IPS-20b (cell line): ENCODE measurements around the gene MFSD11.
"Not testable (repeated sequence)": the region's sequence is repeated elsewhere in the genome, so short reads cannot be mapped to it uniquely, and the experiment has no call there.

Source experiments
- H3K27ac ChIP-seq: one replicate; pipeline ENCODE4 v1.5.1; 2013; ENCODE audit warnings: low read length
- H3K27me3 ChIP-seq: 2 replicates; pipeline ENCODE4 v1.6.1; 2013; ENCODE audit warnings: mild to moderate bottlenecking, low read length, inconsistent platforms; ENCODE audit not compliant: insufficient read depth
- H3K36me3 ChIP-seq: 2 replicates; pipeline ENCODE4 v1.6.1; 2013; ENCODE audit warnings: low read depth, mild to moderate bottlenecking, inconsistent platforms, low read length, moderate library complexity; ENCODE audit not compliant: insufficient read depth
- H3K4me1 ChIP-seq: 2 replicates; pipeline ENCODE4 v1.6.1; 2013; ENCODE audit warnings: mild to moderate bottlenecking, control low read depth, inconsistent platforms, low read length, moderate library complexity; ENCODE audit not compliant: insufficient read depth
- H3K4me3 ChIP-seq: 2 replicates; pipeline ENCODE4 v1.5.1; 2013; ENCODE audit warnings: mild to moderate bottlenecking, low read length, inconsistent platforms
- H3K9ac ChIP-seq: 2 replicates; pipeline ENCODE4 v1.6.1; 2013; ENCODE audit warnings: low read depth, mild to moderate bottlenecking, inconsistent platforms, low read length, moderate library complexity
- H3K9me3 ChIP-seq: 2 replicates; pipeline ENCODE4 v1.6.1; 2013; ENCODE audit warnings: mild to moderate bottlenecking, low read depth, low read length, inconsistent platforms; ENCODE audit not compliant: insufficient read depth

MFSD11 gene

GRCh38 chr17:76775021-76775600 lies 37.2 kb downstream of the MFSD11 start:
- no peak overlapping the region for H3K27ac ChIP-seq
- H3K9ac ChIP-seq, result no peak overlapping the region
- no peaks in the 10 kb centered on the region for H3K9me3 ChIP-seq
- no peaks in the 10 kb centered on the region for H3K27me3 ChIP-seq
- no peak overlapping the region for H3K4me3 ChIP-seq
- H3K4me1 ChIP-seq, result no peaks in the 10 kb centered on the region
- H3K36me3 ChIP-seq, result peaks cover 36% of the 10 kb centered on the region

- H3K9ac ChIP-seq, result no peak overlapping the region
- H3K27me3 ChIP-seq, result no peaks in the 10 kb centered on the region
- no peaks in the 10 kb centered on the region for H3K9me3 ChIP-seq
- H3K27ac ChIP-seq, result no peak overlapping the region
- H3K4me1 ChIP-seq, result no peaks in the 10 kb centered on the region
- H3K36me3 ChIP-seq, result peaks cover 24% of the 10 kb centered on the region; the same call in 1 of the 2 replicates
- H3K4me3 ChIP-seq, result no peak overlapping the region
Observed at GRCh38 chr17:76781056-76781982, 43.4 kb downstream of the MFSD11 start.

- no peak overlapping the region for H3K27ac ChIP-seq
Observed at GRCh38 chr17:76783146-76783545, 45.2 kb downstream of the MFSD11 start.

GRCh38 chr17:76784926-76785325 lies 47.0 kb downstream of the MFSD11 start:
- H3K36me3 ChIP-seq, result peaks cover 6% of the 10 kb centered on the region; the same call in 1 of the 2 replicates
- H3K9me3 ChIP-seq, result no peaks in the 10 kb centered on the region
- H3K4me1 ChIP-seq, result no peaks in the 10 kb centered on the region
- H3K27me3 ChIP-seq, result no peaks in the 10 kb centered on the region
- H3K9ac ChIP-seq, result no peak overlapping the region
- no peak overlapping the region for H3K27ac ChIP-seq
- H3K4me3 ChIP-seq, result no peak overlapping the region

More at GRCh38 chr17:76783146-76783545, 45.2 kb downstream of the MFSD11 start:
- Histone ChIP-seq H3K4me3 (no peak overlapping the region), H3K4me1 (no peaks in the 10 kb centered on the region), H3K9me3 (no peaks in the 10 kb centered on the region), H3K27me3 (no peaks in the 10 kb centered on the region), H3K36me3 (peaks cover 17% of the 10 kb centered on the region; the same call in 1 of the 2 replicates), H3K9ac (no peak overlapping the region)

- not testable (repeated sequence) for H3K4me3 ChIP-seq, H3K27ac ChIP-seq, H3K4me1 ChIP-seq, H3K27me3 ChIP-seq, H3K9me3 ChIP-seq, H3K9ac ChIP-seq, H3K36me3 ChIP-seq
Observed at GRCh38 chr17:76787866-76788265, 49.9 kb downstream of the MFSD11 start.

GRCh38 chr17:76789235-76789788 lies 51.4 kb downstream of the MFSD11 start:
- no peaks in the 10 kb centered on the region for H3K9me3 ChIP-seq
- H3K27ac ChIP-seq, result no peak overlapping the region
- H3K4me3 ChIP-seq, result no peak overlapping the region
- no peak overlapping the region for H3K9ac ChIP-seq
- no peaks in the 10 kb centered on the region for H3K27me3 ChIP-seq
- H3K4me1 ChIP-seq, result no peaks in the 10 kb centered on the region; the same call in 1 of the 2 replicates
- no peaks in the 10 kb centered on the region for H3K36me3 ChIP-seq

GRCh38 chr17:76791053-76791980 lies 53.4 kb downstream of the MFSD11 start:
- no peaks in the 10 kb centered on the region; the same call in 1 of the 2 replicates for H3K4me1 ChIP-seq
- H3K27me3 ChIP-seq, result no peaks in the 10 kb centered on the region
- H3K36me3 ChIP-seq, result no peaks in the 10 kb centered on the region
- no peaks in the 10 kb centered on the region for H3K9me3 ChIP-seq
- no peak overlapping the region for H3K27ac ChIP-seq
- H3K4me3 ChIP-seq, result no peak overlapping the region
- H3K9ac ChIP-seq, result no peak overlapping the region

- no peaks in the 10 kb centered on the region for H3K36me3 ChIP-seq
- no peak overlapping the region for H3K27ac ChIP-seq
- H3K9me3 ChIP-seq, result no peaks in the 10 kb centered on the region
- no peak overlapping the region for H3K9ac ChIP-seq
- no peaks in the 10 kb centered on the region for H3K27me3 ChIP-seq
- peaks cover 3% of the 10 kb centered on the region; the same call in 1 of the 2 replicates for H3K4me1 ChIP-seq
- H3K4me3 ChIP-seq, result no peak overlapping the region
Observed at GRCh38 chr17:76792348-76792747, 54.4 kb downstream of the MFSD11 start.

- no peak overlapping the region for H3K27ac ChIP-seq
- H3K9ac ChIP-seq, result no peak overlapping the region
- H3K27me3 ChIP-seq, result no peaks in the 10 kb centered on the region
- no peak overlapping the region for H3K4me3 ChIP-seq
- peaks cover 3% of the 10 kb centered on the region; the same call in 1 of the 2 replicates for H3K4me1 ChIP-seq
- H3K36me3 ChIP-seq, result no peaks in the 10 kb centered on the region
- H3K9me3 ChIP-seq, result no peaks in the 10 kb centered on the region
Observed at GRCh38 chr17:76793775-76794174, 55.9 kb downstream of the MFSD11 start.

GRCh38 chr17:76796081-76796480 lies 58.2 kb downstream of the MFSD11 start:
- Histone ChIP-seq H3K4me1 (peaks cover 3% of the 10 kb centered on the region; the same call in 1 of the 2 replicates), H3K9ac (no peak overlapping the region), H3K27me3 (no peaks in the 10 kb centered on the region), H3K27ac (no peak overlapping the region), H3K36me3 (no peaks in the 10 kb centered on the region), H3K4me3 (no peak overlapping the region), H3K9me3 (no peaks in the 10 kb centered on the region)

- Histone ChIP-seq H3K27ac (no peak overlapping the region), H3K4me1 (peaks cover 3% of the 10 kb centered on the region; the same call in 1 of the 2 replicates), H3K27me3 (no peaks in the 10 kb centered on the region), H3K4me3 (no peak overlapping the region), H3K9me3 (no peaks in the 10 kb centered on the region), H3K36me3 (no peaks in the 10 kb centered on the region), H3K9ac (no peak overlapping the region)
Observed at GRCh38 chr17:76797241-76797840, 59.4 kb downstream of the MFSD11 start.
